ENCODE data around the gene ADCK1.

- no peak for TF ChIP-seq EP300 (IDR thresholded peaks at IDR 0.05)
- no peak for TF ChIP-seq POLR2A (IDR thresholded peaks at IDR 0.05)
Observed at GRCh38 chr14:77886010-77886409, 86.1 kb downstream of the ADCK1 start.
